ENCODE measurements around the gene MBD4.

The MBD4 gene

GRCh38 chr3:129383292-129383860, 56.4 kb downstream of the MBD4 start:
- Histone ChIP-seq H2AFZ (ENCODE audit: low read depth) (no peak overlapping the region), H3K36me3 (ENCODE audit: insufficient read depth) (no peaks in the 10 kb centered on the region), H3K27ac (no peak overlapping the region), H3K27me3 (ENCODE audit: insufficient read depth, low read depth) (no peaks in the 10 kb centered on the region), H3K4me3 (IDR thresholded peaks at IDR 0.05; ENCODE audit: insufficient read depth, low read depth, low read length) (no peak overlapping the region), H3K79me2 (ENCODE audit: insufficient read depth, low read depth) (no peaks in the 10 kb centered on the region), H3K4me1 (ENCODE audit: low read depth, poor library complexity, severe bottlenecking) (peaks cover 6% of the 10 kb centered on the region), H3K9ac (no peak overlapping the region), H3K4me2 (no peak overlapping the region), H4K20me1 (ENCODE audit: insufficient read depth) (no peaks in the 10 kb centered on the region)
- TF ChIP-seq CTCF (conservative IDR thresholded peaks at IDR 0.05; ENCODE audit: low read depth, low read length) = peak; percentile 92

- H3K4me1 ChIP-seq (ENCODE audit: low read depth, poor library complexity, severe bottlenecking) = peaks cover 6% of the 10 kb centered on the region
- no peaks in the 10 kb centered on the region for H3K36me3 ChIP-seq (ENCODE audit: insufficient read depth)
- TF ChIP-seq CTCF (conservative IDR thresholded peaks at IDR 0.05; ENCODE audit: low read depth, low read length) = no peak
- H3K9ac ChIP-seq = no peak overlapping the region
- no peaks in the 10 kb centered on the region for H4K20me1 ChIP-seq (ENCODE audit: insufficient read depth)
- no peak overlapping the region for H3K27ac ChIP-seq
- H2AFZ ChIP-seq (ENCODE audit: low read depth) = no peak overlapping the region
- H3K79me2 ChIP-seq (ENCODE audit: insufficient read depth, low read depth) = no peaks in the 10 kb centered on the region
- no peak overlapping the region for H3K4me2 ChIP-seq
- no peak overlapping the region for H3K4me3 ChIP-seq (IDR thresholded peaks at IDR 0.05; ENCODE audit: insufficient read depth, low read depth, low read length)
- no peaks in the 10 kb centered on the region for H3K27me3 ChIP-seq (ENCODE audit: insufficient read depth, low read depth)
Observed at GRCh38 chr3:129382366-129382765, 57.4 kb downstream of the MBD4 start.

Data from KMS-11 (cell line).